HG03442 (cell line): ENCODE data around the gene TOR1AIP2.
A peak's percentile ranks its signal among the peaks of the same experiment; 100 is the strongest.

Experiments used
- ATAC-seq: cut with Tn5 transposase; IDR thresholded peaks from one replicate; pipeline ENCODE4 v1.9.1; 2021; ENCODE audit warnings: mild to moderate bottlenecking, moderate library complexity; ENCODE audit not compliant: unreplicated experiment

Gene TOR1AIP2

GRCh38 chr1:179877586-179878265 is at the start of gene TOR1AIP2:
Gene TOR1AIP2 (minus strand): TSS chr1:179877803. CDS start chr1:179852665, 25,138 bp downstream.
- ATAC-seq, result peak; percentile 61

GRCh38 chr1:179926850-179927205 is 49.2 kb upstream of the TOR1AIP2 start:
- no peak for ATAC-seq

DNA sequence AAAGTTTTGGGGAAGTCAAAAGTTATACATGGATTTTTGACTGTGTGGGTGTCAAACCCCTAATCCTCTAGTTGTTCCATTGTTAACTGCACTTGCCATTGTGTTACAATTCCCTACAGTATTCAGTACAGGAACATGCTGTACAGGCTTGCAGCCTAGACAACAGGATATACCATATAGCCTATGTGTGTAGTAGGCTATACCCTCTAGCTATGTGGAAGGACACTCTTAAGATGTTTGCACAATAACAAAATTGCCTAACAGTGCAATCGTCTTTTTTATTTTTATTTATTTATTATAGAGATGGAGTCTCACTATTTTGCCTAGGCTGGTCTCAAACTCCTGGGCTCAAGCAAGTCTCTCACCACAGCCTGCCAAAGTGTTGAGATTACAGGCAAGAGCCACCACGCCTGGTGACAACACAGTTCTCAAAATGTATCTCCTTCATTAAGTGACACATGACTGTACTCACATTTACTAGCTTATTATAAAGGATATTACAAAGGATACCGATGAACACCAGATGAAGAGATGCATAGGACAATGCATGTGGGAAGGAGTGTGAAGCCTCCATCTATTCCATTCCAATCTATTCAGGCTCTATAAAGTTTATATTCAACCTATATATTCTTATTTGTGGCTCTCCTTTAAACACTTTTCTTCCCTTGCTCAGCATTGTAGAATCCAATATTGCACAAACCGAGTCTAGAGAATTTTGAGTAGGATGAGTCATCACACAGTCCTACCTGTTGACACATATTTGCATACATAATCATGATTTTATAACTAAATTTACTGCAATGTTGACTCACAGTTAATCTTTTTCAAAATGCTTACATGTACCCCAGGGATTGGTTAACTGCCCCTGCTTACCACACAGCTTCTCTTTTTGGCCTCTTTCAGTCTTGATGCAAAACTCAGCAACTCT is 48.6 kb upstream of the TOR1AIP2 start:
- no peak for ATAC-seq

GRCh38 chr1:179925302-179925701 is 47.7 kb upstream of the TOR1AIP2 start:
- no peak for ATAC-seq

- no peak for ATAC-seq
These were observed 46.7 kb upstream of the TOR1AIP2 start for GRCh38 chr1:179924268-179924667.

- ATAC-seq, result no peak
These were observed 45.4 kb upstream of the TOR1AIP2 start for GRCh38 chr1:179923029-179923428.

DNA sequence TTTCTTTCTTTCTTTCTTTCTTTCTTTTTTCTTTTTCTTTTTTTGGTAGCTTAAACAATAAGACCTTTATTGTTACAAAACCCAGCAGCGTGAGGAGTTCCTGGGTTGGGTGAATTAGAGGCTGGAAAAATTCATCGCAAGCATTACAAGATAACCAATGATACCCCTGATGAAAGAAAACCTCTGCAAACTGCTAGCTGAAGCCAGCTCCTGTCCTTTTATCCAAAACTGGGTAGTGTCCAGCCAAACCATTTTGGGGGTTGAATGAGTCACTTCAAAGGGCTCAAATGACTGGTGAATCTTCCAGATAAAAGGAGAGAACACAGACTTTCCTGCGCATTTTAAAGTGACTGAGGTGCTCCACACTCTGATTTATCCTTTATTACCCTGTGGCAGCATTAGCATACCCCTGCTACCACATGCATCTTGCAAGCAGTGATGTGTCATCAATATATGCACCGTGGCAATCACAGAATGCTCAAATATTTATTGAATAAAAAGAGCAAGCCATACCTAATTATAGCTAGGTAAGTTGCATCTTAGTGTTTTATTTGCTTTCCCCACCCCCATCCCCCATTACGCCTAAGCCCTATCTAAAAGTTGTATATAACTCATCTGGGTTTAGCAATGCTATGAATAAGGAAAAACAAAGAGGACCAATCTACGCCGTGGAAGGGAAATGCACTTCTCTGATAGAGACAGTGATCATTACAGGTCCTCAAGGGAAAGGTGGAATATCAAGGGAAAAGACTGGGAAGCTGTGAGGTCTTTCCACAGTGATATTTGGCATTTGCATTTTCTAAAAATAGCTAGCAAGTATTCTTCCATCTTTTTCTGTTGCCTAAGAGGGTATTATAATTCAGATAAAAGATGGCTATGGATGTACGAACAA is 44.6 kb upstream of the TOR1AIP2 start:
- no peak for ATAC-seq

DNA sequence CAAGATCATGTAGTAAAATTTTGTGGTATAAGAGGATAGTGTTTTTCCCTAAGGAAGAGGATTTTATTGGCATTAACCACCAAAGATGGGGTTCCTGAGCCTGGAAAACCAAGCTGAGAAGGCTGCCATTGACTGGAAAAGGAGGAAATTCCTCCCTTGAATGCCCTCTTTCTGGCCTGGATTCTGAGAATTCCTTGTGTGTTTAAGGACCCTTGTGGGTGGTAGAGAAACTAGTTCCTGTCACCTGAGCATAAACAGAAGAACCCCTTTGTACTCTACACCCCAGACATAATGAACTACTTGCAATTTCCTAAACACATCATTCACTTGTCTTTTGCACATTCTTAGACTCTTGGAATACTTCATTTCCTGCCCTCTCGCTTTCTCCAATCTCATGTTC is 43.9 kb upstream of the TOR1AIP2 start:
- ATAC-seq, result no peak

GRCh38 chr1:179917601-179918429 is 40.2 kb upstream of the TOR1AIP2 start:
- no peak for ATAC-seq

DNA sequence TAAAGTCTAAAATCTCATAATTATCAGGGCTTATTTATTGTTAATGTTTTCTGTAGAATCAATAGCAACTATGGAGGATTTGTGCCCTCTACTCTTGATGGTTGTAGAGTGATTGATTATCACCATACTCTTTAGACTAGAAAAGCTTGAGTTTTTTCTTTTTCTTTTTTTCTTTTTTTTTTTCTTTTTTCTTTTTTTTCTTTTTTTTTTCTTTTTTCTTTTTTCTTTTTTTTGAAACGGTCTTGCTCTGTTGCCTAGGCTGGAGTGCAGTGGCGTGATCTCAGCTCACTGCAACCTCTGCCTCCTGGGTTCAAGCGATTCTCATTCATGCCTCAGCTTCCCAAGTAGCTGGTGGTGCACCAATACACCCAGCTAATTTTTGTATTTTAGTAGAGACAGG is 34.2 kb upstream of the TOR1AIP2 start:
- no peak for ATAC-seq

DNA sequence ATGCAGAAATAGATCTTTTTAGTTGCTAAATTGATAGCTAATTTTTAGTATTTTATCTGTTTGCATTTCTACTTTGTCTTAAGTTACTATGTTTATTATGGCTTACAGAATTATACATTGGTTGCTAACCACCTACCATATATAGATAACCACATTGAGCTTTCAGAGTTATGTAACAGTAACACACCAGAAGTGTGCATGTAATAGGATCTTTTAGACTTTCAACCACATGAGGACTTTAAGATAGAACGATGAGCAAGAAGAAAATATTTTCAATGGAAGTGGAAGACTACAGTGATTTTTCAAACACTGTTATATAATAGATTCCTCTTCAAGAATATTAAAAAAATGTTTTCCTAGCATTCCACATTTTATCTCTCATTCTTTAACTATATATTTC is 33.3 kb upstream of the TOR1AIP2 start:
- ATAC-seq, result no peak

GRCh38 chr1:179889589-179889988 is 12.0 kb upstream of the TOR1AIP2 start:
- ATAC-seq, result no peak

DNA sequence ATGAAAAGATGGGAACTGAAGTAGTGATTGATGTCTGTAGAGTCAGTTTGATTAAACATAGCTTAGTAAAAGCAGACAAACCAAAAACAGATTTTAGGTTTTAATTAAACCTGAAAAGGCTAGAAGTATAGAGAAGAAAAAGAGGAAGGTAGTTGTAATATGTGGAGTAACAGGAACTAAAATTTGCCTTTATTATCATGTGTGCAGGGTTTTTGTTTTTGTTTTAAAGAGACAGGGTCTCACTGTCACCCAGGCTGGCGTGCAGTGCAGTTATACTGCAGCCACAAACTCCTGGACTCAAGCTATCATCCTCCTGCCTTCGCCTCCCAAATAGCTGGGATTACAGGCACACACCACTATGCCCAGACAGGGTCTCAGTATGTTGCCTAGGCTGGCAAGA is 10.5 kb upstream of the TOR1AIP2 start:
- no peak for ATAC-seq

GRCh38 chr1:179883745-179884138 is 6.1 kb upstream of the TOR1AIP2 start:
- peak; percentile 24 for ATAC-seq

DNA sequence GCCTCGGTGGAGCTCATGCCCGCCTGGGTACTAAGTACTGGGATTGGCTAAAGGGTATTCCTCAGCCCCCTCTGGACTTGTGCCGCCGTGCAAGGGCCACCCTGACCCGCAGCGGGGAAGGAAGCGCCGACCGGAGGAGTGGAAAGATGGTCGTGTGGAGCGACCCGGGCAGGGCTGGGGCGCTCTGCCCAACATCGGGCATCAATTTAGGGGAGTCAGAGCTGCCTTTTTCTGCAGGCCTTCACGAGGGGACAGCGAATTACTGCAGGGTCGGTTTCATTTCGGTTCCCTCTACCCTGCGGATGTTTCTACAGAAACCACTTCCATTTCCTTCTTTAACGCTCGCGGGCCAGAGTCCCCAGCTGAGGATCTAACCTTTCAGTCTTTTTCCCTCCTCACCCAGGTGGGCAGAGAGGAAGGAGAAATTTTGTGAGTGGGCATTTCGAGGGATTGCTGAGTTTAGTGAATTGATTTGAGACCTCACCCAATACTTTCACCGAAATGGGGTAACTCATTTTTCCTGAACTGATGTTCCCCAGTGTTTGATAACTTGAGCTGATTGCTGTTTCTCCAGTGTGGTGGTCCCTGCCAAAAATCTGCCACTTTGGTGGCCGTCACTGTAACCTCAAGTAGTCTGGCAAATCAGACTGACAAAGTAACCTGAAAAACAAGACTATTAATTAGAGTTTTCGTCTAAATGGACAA is 5.6 kb upstream of the TOR1AIP2 start:
- no peak for ATAC-seq

- peak; percentile 69 for ATAC-seq
These were observed 4.8 kb upstream of the TOR1AIP2 start, which contains the start of gene TOR1AIP1 for GRCh38 chr1:179882253-179883039. Gene TOR1AIP1 (plus strand): TSS chr1:179882285. CDS start chr1:179882503, 218 bp downstream.

- ATAC-seq, result no peak
These were observed 4.1 kb upstream of the TOR1AIP2 start for GRCh38 chr1:179881642-179882252.

DNA sequence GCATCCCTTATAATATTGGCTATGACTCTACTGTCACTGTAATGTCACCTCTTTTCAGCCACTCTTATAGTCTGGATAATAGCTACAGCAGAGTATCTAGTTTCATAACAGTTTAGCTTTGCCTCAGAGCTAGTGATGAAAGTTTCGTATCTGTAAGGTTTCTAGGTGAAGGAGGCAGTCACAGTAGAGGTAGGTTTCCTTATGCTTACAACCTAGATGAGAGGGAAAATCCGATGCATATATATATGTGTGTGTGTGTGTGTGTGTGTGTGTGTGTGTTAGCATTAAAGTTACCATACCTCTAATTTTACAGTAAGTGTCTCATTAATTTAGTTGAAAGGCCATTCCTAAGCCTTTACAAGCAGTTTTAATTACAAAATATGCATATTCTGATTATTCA is 2.2 kb upstream of the TOR1AIP2 start:
- no peak for ATAC-seq
